OCI-M2 (cell line): ENCODE results near the gene SLC9A7.

Source experiments
- DNase-seq: peaks from one replicate; lab custom pipeline; 2025; ENCODE audit not compliant: unreplicated experiment; lab: John Stamatoyannopoulos, UW

Gene SLC9A7

GRCh38 chrX:46653482-46653881 lies 105.4 kb downstream of the SLC9A7 start:
- DNase-seq, result no peak

- no peak for DNase-seq
These were observed 109.3 kb downstream of the SLC9A7 start for GRCh38 chrX:46649421-46650260.

GRCh38 chrX:46648660-46649059 lies 110.3 kb downstream of the SLC9A7 start:
- DNase-seq, result no peak

- DNase-seq, result no peak
These were observed 111.7 kb downstream of the SLC9A7 start for GRCh38 chrX:46647251-46647650.

- DNase-seq, result no peak
These were observed 113.3 kb downstream of the SLC9A7 start for GRCh38 chrX:46645614-46646013.

GRCh38 chrX:46643636-46644035 lies 115.3 kb downstream of the SLC9A7 start:
- no peak for DNase-seq

GRCh38 chrX:46642145-46642544 lies 116.8 kb downstream of the SLC9A7 start:
- no peak for DNase-seq

GRCh38 chrX:46637938-46638337 lies 121.0 kb downstream of the SLC9A7 start:
- no peak for DNase-seq

- no peak for DNase-seq
These were observed 122.7 kb downstream of the SLC9A7 start for GRCh38 chrX:46636223-46636622.

GRCh38 chrX:46635186-46635585 lies 123.7 kb downstream of the SLC9A7 start:
- DNase-seq, result no peak

GRCh38 chrX:46634577-46634976 lies 124.3 kb downstream of the SLC9A7 start:
- no peak for DNase-seq

GRCh38 chrX:46630141-46630540 lies 128.8 kb downstream of the SLC9A7 start:
- DNase-seq, result no peak

GRCh38 chrX:46628460-46629371 lies 130.2 kb downstream of the SLC9A7 start:
- DNase-seq, result no peak

GRCh38 chrX:46627711-46628419 lies 131.1 kb downstream of the SLC9A7 start:
- no peak for DNase-seq

- no peak for DNase-seq
These were observed 131.9 kb downstream of the SLC9A7 start for GRCh38 chrX:46627062-46627461.

- no peak for DNase-seq
These were observed 132.4 kb downstream of the SLC9A7 start for GRCh38 chrX:46626566-46626965.

GRCh38 chrX:46624090-46624786 lies 134.7 kb downstream of the SLC9A7 start:
- DNase-seq, result no peak

GRCh38 chrX:46621572-46621971 lies 137.3 kb downstream of the SLC9A7 start:
- DNase-seq, result no peak

- no peak for DNase-seq
These were observed 138.4 kb downstream of the SLC9A7 start for GRCh38 chrX:46620505-46620904.

GRCh38 chrX:46618947-46619346 lies 140.0 kb downstream of the SLC9A7 start:
- DNase-seq, result no peak

GRCh38 chrX:46617906-46618305 lies 141.0 kb downstream of the SLC9A7 start:
- DNase-seq, result no peak
